SK-N-SH treated with all-trans-retinoic acid at 6 μM for 48 hours (cell line): ENCODE measurements around the gene SOWAHC.

Source experiments
- ATAC-seq: fragments of 200-7000 bp; cut with Tn5 transposase; 3 replicates; pipeline ENCODE4 v1.9.1; 2020; ENCODE audit warnings: mild to moderate bottlenecking, moderate library complexity
- ARNTL ChIP-seq: fragments of 450-650 bp; formaldehyde crosslinking; IDR thresholded peaks from 2 replicates; pipeline ENCODE4 v1.5.0; 2020; ENCODE audit warnings: low read depth, mild to moderate bottlenecking, moderate library complexity, borderline replicate concordance
- BACH2 ChIP-seq: fragments of 250-450 bp; sonication (Bioruptor Pico); IDR thresholded peaks from 2 replicates; pipeline ENCODE4 v1.9.0; 2021; ENCODE audit warnings: mild to moderate bottlenecking, borderline replicate concordance
- CREB5 ChIP-seq: fragments of 250-450 bp; sonication (Bioruptor Pico); IDR thresholded peaks from 2 replicates; pipeline ENCODE4 v1.5.1; 2020; ENCODE audit warnings: low read depth, mild to moderate bottlenecking, moderate library complexity
- CSDC2 ChIP-seq: fragments of 250-450 bp; sonication (Bioruptor Pico); IDR thresholded peaks from 2 replicates; pipeline ENCODE4 v1.5.0; 2020; ENCODE audit warnings: mild to moderate bottlenecking, moderate library complexity
- CSRNP3 ChIP-seq: fragments of 250-450 bp; sonication (Bioruptor Pico); IDR thresholded peaks from 2 replicates; pipeline ENCODE4 v1.5.1; 2021; ENCODE audit warnings: mild to moderate bottlenecking, moderate library complexity
- ESRRG ChIP-seq: fragments of 250-450 bp; sonication (Bioruptor Pico); IDR thresholded peaks from 2 replicates; pipeline ENCODE4 v1.6.1; 2021; ENCODE audit warnings: mild to moderate bottlenecking
- GLIS3 ChIP-seq: fragments of 250-450 bp; sonication (Bioruptor Pico); IDR thresholded peaks from 2 replicates; pipeline ENCODE4 v1.5.0; 2020; ENCODE audit warnings: mild to moderate bottlenecking, moderate library complexity
- ISL1 ChIP-seq: fragments of 250-450 bp; sonication (Bioruptor Pico); IDR thresholded peaks from 2 replicates; pipeline ENCODE4 v2.1.2; 2022; ENCODE audit warnings: mild to moderate bottlenecking, moderate library complexity
- OSR1 ChIP-seq: fragments of 250-450 bp; sonication (Bioruptor Pico); IDR thresholded peaks from 2 replicates; pipeline ENCODE4 v1.8.0; 2022; ENCODE audit warnings: moderate library complexity, mild to moderate bottlenecking, inconsistent platforms
- PPARA ChIP-seq: fragments of 250-450 bp; sonication (Bioruptor Pico); IDR thresholded peaks from 2 replicates; pipeline ENCODE4 v1.5.0; 2020; ENCODE audit warnings: mild to moderate bottlenecking, borderline replicate concordance
- RARB ChIP-seq: fragments of 250-450 bp; sonication (Bioruptor Pico); IDR thresholded peaks from 2 replicates; pipeline ENCODE4 v1.8.0; 2021; ENCODE audit warnings: mild to moderate bottlenecking, moderate library complexity
- SNAI2 ChIP-seq: fragments of 250-450 bp; sonication (Bioruptor Pico); IDR thresholded peaks from 2 replicates; pipeline ENCODE4 v1.5.0; 2020; ENCODE audit warnings: mild to moderate bottlenecking, moderate library complexity
- TCF4 ChIP-seq: fragments of 250-450 bp; sonication (Bioruptor Pico); IDR thresholded peaks from 2 replicates; pipeline ENCODE4 v1.8.0; 2021; ENCODE audit warnings: mild to moderate bottlenecking, moderate library complexity, borderline replicate concordance
- TOX ChIP-seq: fragments of 250-450 bp; sonication (Bioruptor Pico); IDR thresholded peaks from 2 replicates; pipeline ENCODE4 v1.8.0; 2021; ENCODE audit warnings: mild to moderate bottlenecking, moderate library complexity, borderline replicate concordance
- TSHZ2 ChIP-seq: fragments of 250-450 bp; sonication (Bioruptor Pico); IDR thresholded peaks from 2 replicates; pipeline ENCODE4 v1.5.0; 2020; ENCODE audit warnings: mild to moderate bottlenecking, moderate library complexity
- ZFP3 ChIP-seq: fragments of 250-450 bp; sonication (Bioruptor Pico); IDR thresholded peaks from 2 replicates; pipeline ENCODE4 v1.5.0; 2020; ENCODE audit warnings: mild to moderate bottlenecking, moderate library complexity
- ZFP30 ChIP-seq: fragments of 450-650 bp; formaldehyde crosslinking; IDR thresholded peaks from 2 replicates; pipeline ENCODE4 v1.5.0; 2022; ENCODE audit warnings: mild to moderate bottlenecking, moderate library complexity
- ZNF565 ChIP-seq: fragments of 450-650 bp; formaldehyde crosslinking; conservative IDR thresholded peaks from 2 replicates; pipeline ENCODE4 v1.5.0; 2020; ENCODE audit warnings: low read depth, mild to moderate bottlenecking, moderate library complexity
- ZNF70 ChIP-seq: fragments of 450-650 bp; formaldehyde crosslinking; IDR thresholded peaks from 2 replicates; pipeline ENCODE4 v1.5.0; 2020; ENCODE audit warnings: mild to moderate bottlenecking, moderate library complexity
- ZNF8 ChIP-seq: fragments of 450-650 bp; formaldehyde crosslinking; IDR thresholded peaks from 2 replicates; pipeline ENCODE4 v1.5.0; 2020; ENCODE audit warnings: mild to moderate bottlenecking, moderate library complexity
- TF ChIP-seq, protein P1 (sequence below): fragments of 250-450 bp; sonication (Bioruptor Pico); IDR thresholded peaks from 2 replicates; pipeline ENCODE4 v1.8.0; 2021; ENCODE audit warnings: low read depth, mild to moderate bottlenecking, moderate library complexity, borderline replicate concordance
- TF ChIP-seq, protein P2 (sequence below): fragments of 250-450 bp; sonication (Bioruptor Pico); IDR thresholded peaks from 2 replicates; pipeline ENCODE4 v1.8.0; 2020; ENCODE audit warnings: mild to moderate bottlenecking, moderate library complexity, borderline replicate concordance

Gene SOWAHC

GRCh38 chr2:109633284-109633961 lies 19.3 kb downstream of the SOWAHC start:
- ATAC-seq = no peak
- no peak for TF ChIP-seq ESRRG (CRISPR knock-in tag)
- TF ChIP-seq, protein P1, sequence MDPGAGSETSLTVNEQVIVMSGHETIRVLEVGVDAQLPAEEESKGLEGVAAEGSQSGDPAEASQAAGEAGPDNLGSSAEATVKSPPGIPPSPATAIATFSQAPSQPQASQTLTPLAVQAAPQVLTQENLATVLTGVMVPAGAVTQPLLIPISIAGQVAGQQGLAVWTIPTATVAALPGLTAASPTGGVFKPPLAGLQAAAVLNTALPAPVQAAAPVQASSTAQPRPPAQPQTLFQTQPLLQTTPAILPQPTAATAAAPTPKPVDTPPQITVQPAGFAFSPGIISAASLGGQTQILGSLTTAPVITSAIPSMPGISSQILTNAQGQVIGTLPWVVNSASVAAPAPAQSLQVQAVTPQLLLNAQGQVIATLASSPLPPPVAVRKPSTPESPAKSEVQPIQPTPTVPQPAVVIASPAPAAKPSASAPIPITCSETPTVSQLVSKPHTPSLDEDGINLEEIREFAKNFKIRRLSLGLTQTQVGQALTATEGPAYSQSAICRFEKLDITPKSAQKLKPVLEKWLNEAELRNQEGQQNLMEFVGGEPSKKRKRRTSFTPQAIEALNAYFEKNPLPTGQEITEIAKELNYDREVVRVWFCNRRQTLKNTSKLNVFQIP = no peak
- no peak for TF ChIP-seq TOX (CRISPR knock-in tag)
- no peak for TF ChIP-seq ZNF70
- TF ChIP-seq OSR1 (CRISPR knock-in tag) = no peak
- TF ChIP-seq CREB5 = no peak
- TF ChIP-seq GLIS3 (CRISPR knock-in tag) = no peak
- TF ChIP-seq, all 23 proteins: peak for 0

GRCh38 chr2:109635426-109636304 lies 21.5 kb downstream of the SOWAHC start:
- TF ChIP-seq BACH2 (no peak), ZNF565 (no peak), CSDC2 (CRISPR knock-in tag) (no peak), TOX (CRISPR knock-in tag) (no peak)
- TF ChIP-seq, all 23 proteins: peak for 0
- ATAC-seq = no peak

DNA sequence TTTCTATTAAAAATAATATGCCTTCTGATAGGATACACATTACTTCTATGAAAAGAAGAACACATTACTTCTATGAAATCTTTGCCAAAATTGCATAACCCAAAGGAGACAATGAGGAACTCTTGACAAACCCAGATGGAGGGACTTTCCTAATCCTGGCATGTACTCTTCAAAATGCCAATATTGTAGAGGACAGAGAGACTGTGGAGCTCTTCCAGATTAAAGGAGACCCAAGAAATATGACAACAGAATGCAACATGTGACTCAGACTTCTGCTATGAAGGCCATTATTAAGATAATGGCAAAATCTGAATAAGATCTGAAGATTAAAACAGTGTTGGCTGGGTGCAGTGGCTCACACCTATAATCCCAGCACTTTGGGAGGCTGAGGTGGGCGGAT lies 22.2 kb downstream of the SOWAHC start:
- ATAC-seq = no peak
- TF ChIP-seq CSRNP3 (no peak), ZFP30 (no peak), ZNF8 (CRISPR knock-in tag) (no peak), ZFP3 (CRISPR knock-in tag) (no peak), ZNF565 (no peak)
- TF ChIP-seq, all 23 proteins: peak for 0

GRCh38 chr2:109637749-109638570 lies 23.8 kb downstream of the SOWAHC start:
- TF ChIP-seq BACH2 (no peak), CSDC2 (CRISPR knock-in tag) (no peak), OSR1 (CRISPR knock-in tag) (no peak), GLIS3 (CRISPR knock-in tag) (no peak), ZFP30 (no peak), CSRNP3 (no peak), PPARA (CRISPR knock-in tag) (no peak), ZNF8 (CRISPR knock-in tag) (no peak), ZNF565 (no peak), ESRRG (CRISPR knock-in tag) (no peak), ZNF70 (no peak), ZFP3 (CRISPR knock-in tag) (no peak), ARNTL (no peak), ISL1 (CRISPR knock-in tag) (no peak), RARB (CRISPR knock-in tag) (no peak), TSHZ2 (CRISPR knock-in tag) (no peak), SNAI2 (CRISPR knock-in tag) (no peak), TCF4 (CRISPR knock-in tag) (no peak)
- TF ChIP-seq, protein P2, sequence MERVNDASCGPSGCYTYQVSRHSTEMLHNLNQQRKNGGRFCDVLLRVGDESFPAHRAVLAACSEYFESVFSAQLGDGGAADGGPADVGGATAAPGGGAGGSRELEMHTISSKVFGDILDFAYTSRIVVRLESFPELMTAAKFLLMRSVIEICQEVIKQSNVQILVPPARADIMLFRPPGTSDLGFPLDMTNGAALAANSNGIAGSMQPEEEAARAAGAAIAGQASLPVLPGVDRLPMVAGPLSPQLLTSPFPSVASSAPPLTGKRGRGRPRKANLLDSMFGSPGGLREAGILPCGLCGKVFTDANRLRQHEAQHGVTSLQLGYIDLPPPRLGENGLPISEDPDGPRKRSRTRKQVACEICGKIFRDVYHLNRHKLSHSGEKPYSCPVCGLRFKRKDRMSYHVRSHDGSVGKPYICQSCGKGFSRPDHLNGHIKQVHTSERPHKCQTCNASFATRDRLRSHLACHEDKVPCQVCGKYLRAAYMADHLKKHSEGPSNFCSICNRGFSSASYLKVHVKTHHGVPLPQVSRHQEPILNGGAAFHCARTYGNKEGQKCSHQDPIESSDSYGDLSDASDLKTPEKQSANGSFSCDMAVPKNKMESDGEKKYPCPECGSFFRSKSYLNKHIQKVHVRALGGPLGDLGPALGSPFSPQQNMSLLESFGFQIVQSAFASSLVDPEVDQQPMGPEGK (CRISPR knock-in tag) = no peak
- ATAC-seq = no peak
